Type B pancreatic cell (in vitro differentiated cells): ENCODE data around the gene ZNF500. TPM values are rescaled to one million over a fixed set of nuclear protein-coding genes. Genes with fewer than 3 reads are reported as not detected.

Source experiments
- DNase-seq: peaks from one replicate; pipeline ENCODE4 v3.0.0; 2021; ENCODE audit warnings: mixed read lengths; ENCODE audit not compliant: unreplicated experiment; ENCODE audit errors: extremely low spot score
- H3K27ac Mint-ChIP-seq: 2 replicates; pipeline ENCODE4 v1.8.0; 2021; ENCODE audit warnings: mild to moderate bottlenecking, mixed read lengths
- H3K27me3 Mint-ChIP-seq: 2 replicates; pipeline ENCODE4 v1.8.0; 2021; ENCODE audit warnings: mixed read lengths
- H3K36me3 Mint-ChIP-seq: 2 replicates; pipeline ENCODE4 v1.8.0; 2021; ENCODE audit warnings: mixed read lengths
- H3K4me1 Mint-ChIP-seq: one replicate; pipeline ENCODE4 v1.8.0; 2021; ENCODE audit warnings: mixed read lengths; ENCODE audit not compliant: unreplicated experiment
- H3K4me3 Mint-ChIP-seq: 2 replicates; pipeline ENCODE4 v1.8.0; 2021; ENCODE audit warnings: mild to moderate bottlenecking, mixed read lengths
- H3K9me3 Mint-ChIP-seq: 2 replicates; pipeline ENCODE4 v1.8.0; 2021; ENCODE audit warnings: mixed read lengths
- long read RNA-seq: library from polyadenylated mRNA; unstranded; transcript quantifications from one replicate; pipeline ENCODE4 v2.0.0, GENCODE V29; 2020
- total RNA-seq: library from RNA; stranded (reverse); gene quantifications from 2 replicates; pipeline ENCODE4 v1.2.1, GENCODE V29; 2021; ENCODE audit warnings: low replicate concordance
- TF ChIP-seq, protein P1 (sequence below): fragments of 200-600 bp; sonication (generic); conservative IDR thresholded peaks from 2 replicates; pipeline ENCODE4 v1.5.0; 2021; ENCODE audit warnings: antibody characterized with exemption, mild to moderate bottlenecking

ZNF500 gene
- 19.0 and 21.0 TPM in 2 replicates for total RNA-seq
- long read RNA-seq, partial matches to known transcripts: 0 of 4 reads
- long read RNA-seq, other reads (novel, unspliced or antisense): 2 of 4 reads

DNA sequence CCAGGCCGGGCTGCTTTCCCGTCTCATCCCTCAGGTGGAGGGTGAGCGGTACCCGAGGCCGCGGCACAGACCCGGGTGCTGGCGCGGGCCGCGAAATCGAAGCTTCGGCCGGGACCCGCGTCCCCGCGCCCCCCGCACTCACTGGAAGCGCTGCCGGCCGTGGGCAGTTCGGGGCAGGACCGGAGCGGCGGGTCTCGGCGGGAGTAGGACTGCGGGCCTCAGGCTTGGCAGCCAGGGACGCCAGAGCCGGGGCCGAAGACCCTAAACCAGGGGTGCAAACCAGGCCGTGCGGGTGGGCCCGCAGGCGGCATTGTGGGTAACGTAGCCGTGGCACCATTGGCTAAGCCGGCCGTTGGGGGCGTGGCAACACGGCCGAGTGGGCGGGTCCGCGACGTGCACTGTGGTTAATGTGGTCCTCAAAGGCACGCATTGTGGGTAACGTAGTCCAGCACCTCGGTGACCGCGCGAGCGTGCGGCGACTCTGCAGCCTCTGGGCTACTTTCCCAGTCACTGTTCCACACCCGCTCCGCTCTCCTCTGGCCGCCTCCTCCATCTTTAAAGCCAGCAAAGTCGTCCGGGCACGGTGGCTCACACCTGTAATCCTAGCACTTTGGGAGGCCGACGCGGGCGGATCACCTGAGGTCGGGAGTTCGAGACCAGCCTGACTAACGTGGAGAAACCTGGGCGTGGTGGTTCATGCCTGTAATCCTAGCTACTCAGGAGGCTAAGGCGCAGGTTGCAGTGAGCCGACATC lies at the start of gene ZNF500:
ZNF500 (minus strand) TSS at position 288 of the 754 bp plus-strand sequence. CDS start 1,184 bp downstream, outside the sequence.
- DNase-seq: peak; percentile 98
- Mint-ChIP-seq H3K9me3 (no peaks in the 10 kb centered on the region), H3K4me3 (peak within 1 kb of the TSS; percentile 91), H3K4me1 (peaks cover 22% of the 10 kb centered on the region), H3K36me3 (no peaks in the 10 kb centered on the region), H3K27me3 (no peaks in the 10 kb centered on the region), H3K27ac (peak within 1 kb of the TSS; percentile 94)
- TF ChIP-seq, protein P1, sequence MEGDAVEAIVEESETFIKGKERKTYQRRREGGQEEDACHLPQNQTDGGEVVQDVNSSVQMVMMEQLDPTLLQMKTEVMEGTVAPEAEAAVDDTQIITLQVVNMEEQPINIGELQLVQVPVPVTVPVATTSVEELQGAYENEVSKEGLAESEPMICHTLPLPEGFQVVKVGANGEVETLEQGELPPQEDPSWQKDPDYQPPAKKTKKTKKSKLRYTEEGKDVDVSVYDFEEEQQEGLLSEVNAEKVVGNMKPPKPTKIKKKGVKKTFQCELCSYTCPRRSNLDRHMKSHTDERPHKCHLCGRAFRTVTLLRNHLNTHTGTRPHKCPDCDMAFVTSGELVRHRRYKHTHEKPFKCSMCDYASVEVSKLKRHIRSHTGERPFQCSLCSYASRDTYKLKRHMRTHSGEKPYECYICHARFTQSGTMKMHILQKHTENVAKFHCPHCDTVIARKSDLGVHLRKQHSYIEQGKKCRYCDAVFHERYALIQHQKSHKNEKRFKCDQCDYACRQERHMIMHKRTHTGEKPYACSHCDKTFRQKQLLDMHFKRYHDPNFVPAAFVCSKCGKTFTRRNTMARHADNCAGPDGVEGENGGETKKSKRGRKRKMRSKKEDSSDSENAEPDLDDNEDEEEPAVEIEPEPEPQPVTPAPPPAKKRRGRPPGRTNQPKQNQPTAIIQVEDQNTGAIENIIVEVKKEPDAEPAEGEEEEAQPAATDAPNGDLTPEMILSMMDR: no peak

DNA sequence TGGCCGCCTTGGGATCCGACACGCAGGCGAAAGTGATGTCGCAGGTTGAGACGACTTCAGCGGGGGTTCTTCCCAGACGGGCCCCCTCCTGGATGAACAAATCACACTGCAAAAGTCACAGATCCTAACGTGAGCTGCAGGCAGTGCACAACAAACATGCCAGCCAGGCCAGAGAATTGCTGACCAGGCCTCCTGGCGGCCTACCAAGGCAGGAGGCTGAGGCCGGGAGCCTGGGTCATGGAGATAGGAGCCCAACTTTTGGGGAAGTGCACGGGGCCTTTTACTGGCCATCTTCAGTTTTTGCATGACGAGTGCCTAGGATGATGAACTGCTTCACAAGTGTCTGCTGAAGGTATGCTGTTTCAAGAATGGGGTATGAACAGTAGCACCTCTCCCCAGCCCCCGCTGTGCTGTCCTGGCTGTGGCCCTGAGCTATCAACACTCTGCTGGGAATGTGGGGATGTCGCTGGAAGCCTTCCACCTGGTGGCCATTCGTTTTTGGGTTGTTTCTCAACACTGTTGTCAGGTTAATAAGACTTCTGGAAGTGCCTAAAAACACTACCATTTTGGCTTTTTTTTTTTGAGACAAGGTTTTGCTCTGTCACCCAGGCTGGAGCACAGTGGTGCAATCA lies 47.7 kb upstream of the ZNF500 start:
- no peaks in the 10 kb centered on the region for H3K4me1 Mint-ChIP-seq
- no peak overlapping the region for H3K4me3 Mint-ChIP-seq
- H3K9me3 Mint-ChIP-seq: no peaks in the 10 kb centered on the region
- DNase-seq: no peak
- H3K27me3 Mint-ChIP-seq: no peaks in the 10 kb centered on the region
- H3K36me3 Mint-ChIP-seq: peaks cover 26% of the 10 kb centered on the region
- no peak overlapping the region for H3K27ac Mint-ChIP-seq
- TF ChIP-seq, protein P1: no peak

DNA sequence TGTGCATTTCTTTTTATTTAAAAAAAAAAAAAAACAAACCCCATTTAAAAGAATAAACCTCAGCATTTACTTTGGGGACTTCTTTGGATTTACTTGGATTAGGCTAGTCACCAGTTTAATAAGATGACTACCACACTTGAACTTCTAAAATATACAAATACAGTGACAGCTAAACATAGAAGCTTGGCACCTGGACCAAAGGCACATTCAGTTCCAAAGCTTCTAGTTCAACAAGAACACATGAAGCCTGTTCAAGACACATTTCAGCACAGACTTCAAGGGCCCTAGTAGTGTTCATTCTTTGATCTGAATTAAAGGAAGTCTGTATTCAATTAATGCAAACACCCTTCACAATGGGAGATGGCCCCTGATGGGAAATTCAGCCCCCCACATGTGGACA lies 47.1 kb upstream of the ZNF500 start:
- TF ChIP-seq, protein P1: no peak
- no peak overlapping the region for H3K4me3 Mint-ChIP-seq

DNA sequence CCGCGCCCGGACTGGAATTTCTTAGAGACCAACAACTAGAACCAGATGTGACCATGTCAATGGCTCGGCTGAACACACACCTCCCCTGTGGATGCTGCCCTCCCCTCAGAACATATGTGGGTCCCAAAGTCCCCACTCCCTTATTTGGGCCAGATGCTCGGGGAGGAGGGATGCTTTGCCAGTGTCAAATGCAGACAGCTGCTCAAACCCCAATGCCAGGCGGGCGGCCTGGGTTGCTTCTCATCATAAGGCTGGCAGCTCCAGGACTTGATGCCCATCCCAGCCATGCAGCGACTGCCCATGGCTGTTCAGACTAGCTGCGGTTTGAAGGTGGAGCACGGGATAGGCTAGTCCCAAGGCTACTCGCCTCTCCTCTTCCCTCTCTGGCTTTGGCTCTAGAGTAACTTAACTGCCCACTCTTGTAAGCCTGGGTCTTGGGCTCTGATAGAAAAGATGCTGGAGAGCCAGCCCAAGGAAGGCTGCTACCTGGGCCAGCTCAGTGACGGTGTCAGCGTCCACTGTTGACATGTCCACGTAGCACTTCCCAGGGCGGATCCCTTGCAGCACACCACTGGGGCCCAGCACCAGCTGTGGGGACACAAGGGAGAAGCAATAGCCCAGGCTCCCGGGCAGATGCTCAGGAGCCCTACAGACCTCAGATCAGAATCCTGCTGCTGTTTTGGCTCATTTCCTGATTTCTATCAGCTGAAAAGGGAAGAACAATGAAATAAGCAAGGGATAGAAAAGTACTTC lies 46.5 kb upstream of the ZNF500 start:
- Mint-ChIP-seq H3K4me1 (no peaks in the 10 kb centered on the region), H3K9me3 (no peaks in the 10 kb centered on the region), H3K27me3 (no peaks in the 10 kb centered on the region), H3K27ac (no peak overlapping the region), H3K4me3 (no peak overlapping the region), H3K36me3 (peaks cover 21% of the 10 kb centered on the region)
- no peak for DNase-seq
- TF ChIP-seq, protein P1: no peak

More for the DNA sequence above, 47.1 kb upstream of the ZNF500 start:
- Mint-ChIP-seq H3K4me1 (no peaks in the 10 kb centered on the region), H3K27ac (no peak overlapping the region), H3K36me3 (peaks cover 26% of the 10 kb centered on the region), H3K9me3 (no peaks in the 10 kb centered on the region), H3K27me3 (no peaks in the 10 kb centered on the region)
- no peak for DNase-seq

DNA sequence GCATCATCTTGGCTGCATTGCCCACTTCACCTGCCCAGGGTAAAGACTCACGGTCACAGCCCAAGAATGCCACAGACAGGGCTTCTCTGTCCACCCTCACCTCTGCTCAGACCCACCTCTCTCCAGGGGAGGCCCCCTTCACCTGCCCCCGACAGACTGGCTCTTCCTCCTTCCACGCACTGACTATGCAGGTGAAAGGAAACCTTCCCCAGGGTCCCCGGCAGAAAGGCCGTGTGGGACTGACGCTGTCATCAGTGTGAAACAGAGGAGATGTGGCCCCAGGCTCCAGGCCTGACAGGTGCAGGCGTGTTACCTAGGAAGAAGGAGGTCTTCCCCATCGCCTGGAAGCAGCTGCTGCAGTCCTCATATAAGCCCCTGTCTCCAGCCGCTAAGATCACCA lies 44.8 kb upstream of the ZNF500 start:
- no peak overlapping the region for H3K27ac Mint-ChIP-seq

More for the DNA sequence above, 44.8 kb upstream of the ZNF500 start:
- TF ChIP-seq, protein P1: no peak
- Mint-ChIP-seq H3K36me3 (peaks cover 20% of the 10 kb centered on the region), H3K9me3 (no peaks in the 10 kb centered on the region), H3K4me1 (no peaks in the 10 kb centered on the region), H3K4me3 (no peak overlapping the region), H3K27me3 (no peaks in the 10 kb centered on the region)
- DNase-seq: no peak
